ENCODE measurements around the gene CDIP1. TPM values are rescaled to one million over a fixed set of nuclear protein-coding genes. Genes with fewer than 3 reads are reported as not detected.

Gene CDIP1
- total RNA-seq, 1 experiment from 2014 or later = 6.2 TPM

DNA sequence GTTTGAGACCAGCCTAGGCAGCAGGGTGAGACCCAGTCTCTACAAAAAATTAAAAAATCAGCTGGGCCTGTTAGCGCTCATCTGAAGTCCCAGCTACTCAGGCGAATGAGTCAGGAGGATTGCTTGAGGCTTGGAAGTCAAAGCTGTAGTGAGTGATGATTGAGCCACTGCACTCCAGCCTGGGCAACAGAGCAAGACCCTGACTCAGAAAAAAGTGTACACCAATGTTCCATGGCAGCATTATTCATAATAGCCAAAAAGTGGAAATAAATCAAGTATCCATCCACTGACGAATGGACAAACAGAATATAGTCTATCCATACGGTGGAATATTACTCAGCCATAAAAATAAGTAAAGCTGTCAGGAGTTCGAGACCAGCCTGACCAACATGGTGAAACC lies 66.7 kb downstream of the CDIP1 start:
- Mint-ChIP-seq H3K4me3 (ENCODE audit: low read depth, unreplicated experiment) (no peak overlapping the region), H3K27ac (ENCODE audit: unreplicated experiment) (no peak overlapping the region), H3K4me1 (ENCODE audit: low read depth, unreplicated experiment) (no peaks in the 10 kb centered on the region), H3K27me3 (ENCODE audit: unreplicated experiment) (no peaks in the 10 kb centered on the region), H3K36me3 (ENCODE audit: insufficient read depth, unreplicated experiment) (peaks cover 74% of the 10 kb centered on the region), H3K9me3 (ENCODE audit: low read depth, unreplicated experiment) (no peaks in the 10 kb centered on the region)
- no peak for DNase-seq
- CTCF ChIA-PET = interaction anchor here (0.7 to 1.2 kb wide), 2 partner anchors 29 to 120 kb away, joined by 3 to 5 read pairs; partner anchors contain the start of gene PAM16
- TF ChIP-seq, protein P1, sequence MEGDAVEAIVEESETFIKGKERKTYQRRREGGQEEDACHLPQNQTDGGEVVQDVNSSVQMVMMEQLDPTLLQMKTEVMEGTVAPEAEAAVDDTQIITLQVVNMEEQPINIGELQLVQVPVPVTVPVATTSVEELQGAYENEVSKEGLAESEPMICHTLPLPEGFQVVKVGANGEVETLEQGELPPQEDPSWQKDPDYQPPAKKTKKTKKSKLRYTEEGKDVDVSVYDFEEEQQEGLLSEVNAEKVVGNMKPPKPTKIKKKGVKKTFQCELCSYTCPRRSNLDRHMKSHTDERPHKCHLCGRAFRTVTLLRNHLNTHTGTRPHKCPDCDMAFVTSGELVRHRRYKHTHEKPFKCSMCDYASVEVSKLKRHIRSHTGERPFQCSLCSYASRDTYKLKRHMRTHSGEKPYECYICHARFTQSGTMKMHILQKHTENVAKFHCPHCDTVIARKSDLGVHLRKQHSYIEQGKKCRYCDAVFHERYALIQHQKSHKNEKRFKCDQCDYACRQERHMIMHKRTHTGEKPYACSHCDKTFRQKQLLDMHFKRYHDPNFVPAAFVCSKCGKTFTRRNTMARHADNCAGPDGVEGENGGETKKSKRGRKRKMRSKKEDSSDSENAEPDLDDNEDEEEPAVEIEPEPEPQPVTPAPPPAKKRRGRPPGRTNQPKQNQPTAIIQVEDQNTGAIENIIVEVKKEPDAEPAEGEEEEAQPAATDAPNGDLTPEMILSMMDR (IDR thresholded peaks at IDR 0.05; ENCODE audit: unreplicated experiment) = no peak
- no TSS peak for BruUV-seq (replicated peaks)
- intact Hi-C loops (cut with micrococcal nuclease; ENCODE audit: unreplicated experiment) = no loop called here

DNA sequence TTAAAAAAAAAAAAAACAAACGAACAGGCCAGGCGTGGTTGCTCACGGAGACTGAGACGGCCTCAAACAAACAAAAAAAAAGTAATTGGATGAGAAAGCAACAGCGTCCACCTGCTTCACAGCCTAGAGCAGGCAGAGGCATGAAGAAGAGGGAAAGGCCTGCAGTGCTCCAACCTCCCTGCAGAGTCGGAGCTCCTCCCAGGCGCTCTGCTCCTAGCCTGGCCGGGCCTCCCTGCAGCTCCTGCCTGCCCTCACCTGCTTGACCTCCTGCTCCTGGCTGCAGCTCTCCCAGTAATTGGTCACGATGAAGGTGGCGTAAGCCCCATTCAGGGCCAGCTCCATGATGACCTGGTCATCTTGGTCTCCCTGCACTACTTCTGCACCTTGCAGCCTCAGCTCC lies 69.6 kb downstream of the CDIP1 start:
- Mint-ChIP-seq H3K4me3 (ENCODE audit: low read depth, unreplicated experiment) (no peak overlapping the region), H3K4me1 (ENCODE audit: low read depth, unreplicated experiment) (no peaks in the 10 kb centered on the region), H3K27me3 (ENCODE audit: unreplicated experiment) (no peaks in the 10 kb centered on the region), H3K9me3 (ENCODE audit: low read depth, unreplicated experiment) (no peaks in the 10 kb centered on the region), H3K27ac (ENCODE audit: unreplicated experiment) (no peak overlapping the region), H3K36me3 (ENCODE audit: insufficient read depth, unreplicated experiment) (peaks cover 78% of the 10 kb centered on the region)
- CTCF ChIA-PET = interaction anchor here (0.5 kb wide), 1 partner anchor 188 kb away, joined by 3 read pairs; no protein-coding TSS in a partner anchor
- no peak for DNase-seq
- intact Hi-C loops (cut with micrococcal nuclease; ENCODE audit: unreplicated experiment) = no loop called here
- BruUV-seq (replicated peaks) = no TSS peak
- TF ChIP-seq, protein P1 (IDR thresholded peaks at IDR 0.05; ENCODE audit: unreplicated experiment) = no peak

DNA sequence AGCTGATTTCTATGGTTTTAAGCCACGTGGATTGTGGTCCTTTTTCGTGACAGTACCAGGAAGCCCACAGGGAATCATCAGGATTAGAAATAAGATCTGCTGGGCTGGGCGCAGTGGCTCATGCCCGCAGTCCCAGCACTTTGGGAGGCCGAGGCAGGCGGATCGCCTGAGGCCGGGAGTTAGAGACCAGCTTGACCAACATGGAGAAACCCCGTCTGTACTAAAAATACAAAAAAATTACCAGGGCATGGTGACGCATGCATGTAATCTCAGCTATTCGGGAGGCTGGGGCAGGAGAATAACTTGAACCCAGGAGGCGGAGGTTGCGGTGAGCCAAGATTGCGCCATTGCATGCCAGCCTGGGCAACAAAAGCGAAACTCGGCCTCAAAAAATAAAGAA lies 70.7 kb downstream of the CDIP1 start:
- H3K36me3 Mint-ChIP-seq (ENCODE audit: insufficient read depth, unreplicated experiment) = peaks cover 78% of the 10 kb centered on the region
- BruUV-seq (replicated peaks) = no TSS peak
- H3K4me1 Mint-ChIP-seq (ENCODE audit: low read depth, unreplicated experiment) = no peaks in the 10 kb centered on the region
- no peaks in the 10 kb centered on the region for H3K27me3 Mint-ChIP-seq (ENCODE audit: unreplicated experiment)
- no peak overlapping the region for H3K27ac Mint-ChIP-seq (ENCODE audit: unreplicated experiment)
- no peak overlapping the region for H3K4me3 Mint-ChIP-seq (ENCODE audit: low read depth, unreplicated experiment)
- CTCF ChIA-PET = no interaction called here
- intact Hi-C loops (cut with micrococcal nuclease; ENCODE audit: unreplicated experiment) = no loop called here
- TF ChIP-seq, protein P1 (IDR thresholded peaks at IDR 0.05; ENCODE audit: unreplicated experiment) = no peak
- no peak for DNase-seq
- H3K9me3 Mint-ChIP-seq (ENCODE audit: low read depth, unreplicated experiment) = no peaks in the 10 kb centered on the region

DNA sequence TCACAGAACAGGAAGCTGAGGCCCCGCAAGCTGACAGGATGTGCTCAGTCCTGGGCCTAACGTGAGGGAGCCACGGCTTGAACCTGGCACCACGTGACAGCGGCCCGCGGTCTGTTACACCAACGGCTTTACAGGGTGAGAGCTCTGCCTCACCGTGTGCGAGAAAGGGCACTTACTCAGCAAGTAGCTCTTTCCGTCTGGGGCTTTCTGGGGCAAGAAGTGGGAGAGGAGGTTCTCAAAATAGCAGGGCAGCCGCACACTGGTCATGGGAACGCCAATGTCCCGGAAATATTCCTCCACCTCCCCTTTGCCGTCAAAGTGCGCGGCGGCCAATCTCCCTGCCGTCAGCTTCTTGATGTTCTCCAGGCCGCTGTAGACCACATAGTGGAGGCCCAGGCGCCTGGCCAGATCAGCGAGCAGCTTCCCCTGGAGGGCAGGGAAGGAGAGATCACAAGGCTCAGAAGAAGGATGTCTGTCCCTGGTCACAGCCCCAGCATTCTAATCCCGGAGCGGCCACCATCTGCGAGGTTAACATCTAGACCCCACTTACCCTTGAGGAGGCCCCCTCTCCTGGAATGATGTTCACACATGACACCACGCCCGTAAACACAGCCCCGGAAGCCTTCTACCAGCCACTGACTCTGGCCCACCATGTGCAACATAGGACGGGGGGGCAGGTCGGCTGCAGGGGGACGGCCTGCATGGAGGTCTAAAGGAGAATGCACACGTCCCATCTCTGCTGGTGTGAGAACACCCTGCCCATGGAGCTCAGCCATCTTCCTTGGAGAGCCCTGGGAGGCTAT lies 72.4 kb downstream of the CDIP1 start:
- H3K4me1 Mint-ChIP-seq (ENCODE audit: low read depth, unreplicated experiment) = no peaks in the 10 kb centered on the region

More for the DNA sequence above, 72.4 kb downstream of the CDIP1 start:
- no TSS peak for BruUV-seq (replicated peaks)
- CTCF ChIA-PET = no interaction called here
- H3K9me3 Mint-ChIP-seq (ENCODE audit: low read depth, unreplicated experiment) = no peaks in the 10 kb centered on the region
- DNase-seq = no peak
- TF ChIP-seq, protein P1 (IDR thresholded peaks at IDR 0.05; ENCODE audit: unreplicated experiment) = no peak
- no peak overlapping the region for H3K4me3 Mint-ChIP-seq (ENCODE audit: low read depth, unreplicated experiment)
- H3K27ac Mint-ChIP-seq (ENCODE audit: unreplicated experiment) = no peak overlapping the region
- H3K27me3 Mint-ChIP-seq (ENCODE audit: unreplicated experiment) = no peaks in the 10 kb centered on the region
- intact Hi-C loops (cut with micrococcal nuclease; ENCODE audit: unreplicated experiment) = no loop called here
- peaks cover 83% of the 10 kb centered on the region for H3K36me3 Mint-ChIP-seq (ENCODE audit: insufficient read depth, unreplicated experiment)

Measured in Calu3 (cell line).